Nephron progenitor cell (in vitro differentiated cells): Measurements from ENCODE around the gene BLTP1.

Source experiments
- DNase-seq: peaks from one replicate; pipeline ENCODE4 v3.0.0; 2021
- H3K27ac Mint-ChIP-seq: 2 replicates; pipeline ENCODE4 v1.8.0; 2021; ENCODE audit warnings: mild to moderate bottlenecking, moderate library complexity, mixed read lengths
- H3K27me3 Mint-ChIP-seq: 2 replicates; pipeline ENCODE4 v1.8.0; 2021; ENCODE audit warnings: mild to moderate bottlenecking, low read depth, mixed read lengths; ENCODE audit not compliant: poor library complexity
- H3K36me3 Mint-ChIP-seq: 2 replicates; pipeline ENCODE4 v1.8.0; 2021; ENCODE audit warnings: low read depth, mixed read lengths
- H3K4me1 Mint-ChIP-seq: 2 replicates; pipeline ENCODE4 v1.8.0; 2021; ENCODE audit warnings: mixed read lengths
- H3K4me3 Mint-ChIP-seq: 2 replicates; pipeline ENCODE4 v1.8.0; 2021; ENCODE audit warnings: mild to moderate bottlenecking, moderate library complexity, mixed read lengths
- H3K9me3 Mint-ChIP-seq: 2 replicates; pipeline ENCODE4 v1.8.0; 2021; ENCODE audit warnings: mild to moderate bottlenecking, moderate library complexity, mixed read lengths
- TF ChIP-seq, protein P1 (sequence below): fragments of 200-600 bp; sonication (generic); IDR thresholded peaks from 2 replicates; pipeline ENCODE4 v1.5.0; 2021; ENCODE audit warnings: antibody characterized with exemption

BLTP1 gene

DNA sequence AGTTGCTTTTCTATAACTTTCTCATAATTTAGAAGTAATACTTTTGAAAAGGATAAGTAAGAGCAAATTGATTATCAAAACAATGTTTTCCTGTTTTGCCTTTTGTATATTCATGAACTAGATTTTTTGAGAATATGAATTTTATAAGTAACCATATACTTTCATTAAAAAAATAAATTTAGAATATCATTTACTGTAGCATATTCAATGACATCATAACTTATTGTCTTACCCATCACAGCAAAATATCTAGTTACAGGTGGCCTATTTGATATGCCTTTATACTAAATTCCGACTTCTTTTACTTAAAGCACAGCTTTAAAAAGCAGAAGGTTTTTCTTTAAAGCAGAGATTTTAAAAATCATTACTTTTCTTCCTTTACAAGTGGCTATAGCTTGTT is 20.1 kb downstream of the BLTP1 start:
- Mint-ChIP-seq H3K4me1 (no peaks in the 10 kb centered on the region), H3K9me3 (peaks cover 2% of the 10 kb centered on the region), H3K27ac (no peak overlapping the region), H3K36me3 (peaks cover 22% of the 10 kb centered on the region), H3K4me3 (no peak overlapping the region), H3K27me3 (no peaks in the 10 kb centered on the region)
- no peak for DNase-seq
- TF ChIP-seq, protein P1, sequence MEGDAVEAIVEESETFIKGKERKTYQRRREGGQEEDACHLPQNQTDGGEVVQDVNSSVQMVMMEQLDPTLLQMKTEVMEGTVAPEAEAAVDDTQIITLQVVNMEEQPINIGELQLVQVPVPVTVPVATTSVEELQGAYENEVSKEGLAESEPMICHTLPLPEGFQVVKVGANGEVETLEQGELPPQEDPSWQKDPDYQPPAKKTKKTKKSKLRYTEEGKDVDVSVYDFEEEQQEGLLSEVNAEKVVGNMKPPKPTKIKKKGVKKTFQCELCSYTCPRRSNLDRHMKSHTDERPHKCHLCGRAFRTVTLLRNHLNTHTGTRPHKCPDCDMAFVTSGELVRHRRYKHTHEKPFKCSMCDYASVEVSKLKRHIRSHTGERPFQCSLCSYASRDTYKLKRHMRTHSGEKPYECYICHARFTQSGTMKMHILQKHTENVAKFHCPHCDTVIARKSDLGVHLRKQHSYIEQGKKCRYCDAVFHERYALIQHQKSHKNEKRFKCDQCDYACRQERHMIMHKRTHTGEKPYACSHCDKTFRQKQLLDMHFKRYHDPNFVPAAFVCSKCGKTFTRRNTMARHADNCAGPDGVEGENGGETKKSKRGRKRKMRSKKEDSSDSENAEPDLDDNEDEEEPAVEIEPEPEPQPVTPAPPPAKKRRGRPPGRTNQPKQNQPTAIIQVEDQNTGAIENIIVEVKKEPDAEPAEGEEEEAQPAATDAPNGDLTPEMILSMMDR = no peak

DNA sequence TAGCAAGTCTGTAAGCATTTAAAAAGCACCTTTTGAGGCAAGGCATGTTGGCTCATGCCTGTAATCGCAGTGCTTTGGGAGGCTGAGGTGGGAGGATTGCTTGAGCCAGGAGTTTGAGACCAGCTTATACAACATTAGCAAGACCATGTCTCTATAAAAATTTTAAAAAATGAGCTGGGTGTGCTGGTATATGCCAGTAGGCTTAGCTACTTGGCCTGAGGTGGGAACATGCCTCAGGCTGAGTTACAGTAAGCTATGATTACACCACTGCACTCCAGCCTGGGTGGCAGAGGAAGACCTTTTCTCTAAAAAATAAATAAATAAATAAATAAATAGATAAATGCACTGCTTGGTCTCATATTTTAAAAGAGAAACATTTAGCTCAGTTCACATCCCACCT is 26.8 kb downstream of the BLTP1 start:
- H3K4me1 Mint-ChIP-seq = no peaks in the 10 kb centered on the region
- H3K4me3 Mint-ChIP-seq = no peak overlapping the region
- H3K27me3 Mint-ChIP-seq = no peaks in the 10 kb centered on the region
- H3K27ac Mint-ChIP-seq = no peak overlapping the region
- no peak for DNase-seq
- H3K9me3 Mint-ChIP-seq = no peaks in the 10 kb centered on the region
- peaks cover 42% of the 10 kb centered on the region for H3K36me3 Mint-ChIP-seq
- TF ChIP-seq, protein P1 = no peak

DNA sequence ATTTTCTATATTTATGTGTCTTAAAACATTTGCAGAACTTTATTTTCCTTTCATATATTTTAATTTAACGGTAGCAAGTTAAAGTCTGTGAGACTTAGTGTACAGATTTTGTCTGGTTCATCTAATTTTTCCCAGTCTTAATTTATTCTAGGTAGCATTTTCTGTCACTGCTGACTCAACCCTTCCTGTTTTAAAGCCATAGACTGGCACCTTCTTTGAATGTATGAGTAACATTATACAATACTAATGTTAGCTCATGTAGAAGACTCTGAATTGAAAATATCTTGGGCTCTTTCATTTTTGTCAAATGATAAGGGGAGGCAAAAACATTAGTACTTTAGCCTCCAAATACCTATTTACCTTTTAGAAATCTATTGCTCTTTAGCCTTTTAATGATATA is 43.6 kb downstream of the BLTP1 start:
- no peaks in the 10 kb centered on the region for H3K27me3 Mint-ChIP-seq
- no peak overlapping the region for H3K4me3 Mint-ChIP-seq
- DNase-seq = no peak
- H3K9me3 Mint-ChIP-seq = no peaks in the 10 kb centered on the region
- no peak overlapping the region for H3K27ac Mint-ChIP-seq
- no peaks in the 10 kb centered on the region for H3K4me1 Mint-ChIP-seq
- peaks cover 33% of the 10 kb centered on the region for H3K36me3 Mint-ChIP-seq
- TF ChIP-seq, protein P1 = no peak
